Stimulated activated CD4-positive, alpha-beta T cell treated with anti-CD3 and anti-CD28 coated beads, TNF-alpha, amount 100 ng/mL, for 48 hours (primary cell): ENCODE results near the gene ARHGEF3.
A peak's percentile ranks its signal among the peaks of the same experiment; 100 is the strongest.

Experiments
- DNase-seq, 3 donors: peaks; one replicate each; pipeline ENCODE4 v3.0.0-alpha.2; 2020; ENCODE audit warnings: low read depth in 3 of 3

ARHGEF3 gene, protein sequence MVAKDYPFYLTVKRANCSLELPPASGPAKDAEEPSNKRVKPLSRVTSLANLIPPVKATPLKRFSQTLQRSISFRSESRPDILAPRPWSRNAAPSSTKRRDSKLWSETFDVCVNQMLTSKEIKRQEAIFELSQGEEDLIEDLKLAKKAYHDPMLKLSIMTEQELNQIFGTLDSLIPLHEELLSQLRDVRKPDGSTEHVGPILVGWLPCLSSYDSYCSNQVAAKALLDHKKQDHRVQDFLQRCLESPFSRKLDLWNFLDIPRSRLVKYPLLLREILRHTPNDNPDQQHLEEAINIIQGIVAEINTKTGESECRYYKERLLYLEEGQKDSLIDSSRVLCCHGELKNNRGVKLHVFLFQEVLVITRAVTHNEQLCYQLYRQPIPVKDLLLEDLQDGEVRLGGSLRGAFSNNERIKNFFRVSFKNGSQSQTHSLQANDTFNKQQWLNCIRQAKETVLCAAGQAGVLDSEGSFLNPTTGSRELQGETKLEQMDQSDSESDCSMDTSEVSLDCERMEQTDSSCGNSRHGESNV

DNA sequence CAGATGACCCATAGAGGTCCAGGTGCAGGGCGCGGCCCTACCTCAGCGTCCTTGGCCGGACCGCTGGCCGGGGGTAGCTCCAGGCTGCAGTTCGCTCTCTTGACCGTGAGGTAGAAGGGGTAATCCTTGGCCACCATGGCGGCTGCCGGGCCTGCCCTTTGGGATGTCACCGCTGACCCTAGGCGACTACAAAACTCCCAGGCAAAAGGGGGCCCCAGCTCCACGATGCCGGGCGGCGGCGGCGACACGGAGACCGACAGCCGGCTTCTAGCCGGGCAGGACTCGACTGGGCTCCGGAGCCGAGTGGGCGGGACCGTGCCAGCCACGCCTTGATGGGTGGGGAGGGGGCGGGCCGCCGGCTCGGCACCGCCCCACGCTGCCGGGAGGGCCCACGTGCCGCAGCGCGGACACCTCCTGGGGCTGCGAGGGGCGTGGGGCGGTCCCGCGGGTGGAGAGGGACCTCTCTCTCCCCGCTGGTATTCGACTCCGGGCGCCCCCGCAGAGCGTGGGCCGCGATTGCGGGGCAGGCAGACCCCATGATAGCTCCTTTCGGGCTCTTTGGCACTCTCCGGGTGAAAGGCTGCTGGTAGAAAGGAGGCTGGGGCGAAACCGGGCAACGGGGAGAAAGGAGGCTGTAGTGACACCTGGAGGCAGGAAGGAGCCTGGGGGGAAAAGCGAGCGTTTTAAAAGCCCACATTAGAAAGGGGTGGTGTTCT is at the start of gene ARHGEF3:
ARHGEF3 (minus strand) TSS at position 288 of the 716 bp plus-strand sequence; CDS start at position 137, 151 bp downstream.
- peak; percentile 77 to 90 (median 80) for DNase-seq

DNA sequence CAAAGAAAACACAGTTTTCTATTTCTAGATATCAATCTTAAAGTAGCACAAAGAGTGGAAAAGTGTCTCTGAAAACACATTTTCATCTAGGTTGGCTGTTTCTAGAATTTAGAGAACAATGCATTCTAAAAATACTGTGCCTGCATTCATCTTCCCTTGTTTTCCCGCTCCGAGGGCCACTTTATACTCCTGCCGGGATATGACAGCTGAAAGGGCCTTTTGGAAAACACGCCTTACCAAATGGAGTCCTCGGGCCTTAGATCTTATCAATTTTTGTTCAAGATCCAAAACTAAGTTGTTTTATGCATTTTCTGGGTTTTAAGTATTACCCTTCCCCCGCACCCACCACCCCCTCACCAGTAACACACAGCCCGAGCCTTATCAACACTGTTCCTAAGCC is 47.9 kb upstream of the ARHGEF3 start:
- no peak for DNase-seq

DNA sequence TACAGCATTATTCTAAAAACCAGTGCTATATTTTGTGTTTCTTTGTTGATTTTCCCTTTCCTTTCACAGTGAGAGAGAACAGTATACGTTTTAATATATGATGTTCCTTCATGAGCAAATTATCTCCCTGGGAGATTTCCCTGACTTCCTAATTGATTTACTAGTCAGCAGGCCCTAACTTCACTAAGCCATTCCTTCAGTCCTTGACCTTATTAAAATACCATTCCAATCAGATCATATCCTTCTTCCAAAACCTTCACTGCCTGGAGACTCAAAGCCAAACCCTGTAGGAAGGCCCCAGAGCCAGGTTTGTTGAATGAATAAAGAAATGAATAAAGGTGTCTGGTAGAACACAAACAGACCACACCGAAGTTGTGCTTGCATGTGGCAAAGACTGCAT is 43.8 kb upstream of the ARHGEF3 start:
- no peak for DNase-seq

DNA sequence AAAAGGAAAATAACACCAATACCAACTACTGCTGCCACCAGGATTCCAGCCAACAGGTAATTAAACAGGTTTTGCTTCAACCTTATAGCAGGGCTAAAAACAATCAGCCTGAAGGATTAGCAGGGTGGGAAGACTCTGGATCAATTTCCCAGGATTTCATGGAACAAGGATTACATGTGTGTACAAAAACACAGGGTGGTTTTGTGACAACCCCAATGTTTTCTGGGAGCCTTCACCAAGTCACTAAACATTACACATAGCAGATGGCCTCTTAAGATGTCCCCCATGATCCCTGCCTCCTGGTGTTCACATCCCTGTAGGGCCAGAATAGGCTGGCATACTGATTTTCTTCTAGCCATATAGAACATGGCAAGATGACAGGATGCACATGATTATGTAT is 42.8 kb upstream of the ARHGEF3 start:
- DNase-seq = no peak

DNA sequence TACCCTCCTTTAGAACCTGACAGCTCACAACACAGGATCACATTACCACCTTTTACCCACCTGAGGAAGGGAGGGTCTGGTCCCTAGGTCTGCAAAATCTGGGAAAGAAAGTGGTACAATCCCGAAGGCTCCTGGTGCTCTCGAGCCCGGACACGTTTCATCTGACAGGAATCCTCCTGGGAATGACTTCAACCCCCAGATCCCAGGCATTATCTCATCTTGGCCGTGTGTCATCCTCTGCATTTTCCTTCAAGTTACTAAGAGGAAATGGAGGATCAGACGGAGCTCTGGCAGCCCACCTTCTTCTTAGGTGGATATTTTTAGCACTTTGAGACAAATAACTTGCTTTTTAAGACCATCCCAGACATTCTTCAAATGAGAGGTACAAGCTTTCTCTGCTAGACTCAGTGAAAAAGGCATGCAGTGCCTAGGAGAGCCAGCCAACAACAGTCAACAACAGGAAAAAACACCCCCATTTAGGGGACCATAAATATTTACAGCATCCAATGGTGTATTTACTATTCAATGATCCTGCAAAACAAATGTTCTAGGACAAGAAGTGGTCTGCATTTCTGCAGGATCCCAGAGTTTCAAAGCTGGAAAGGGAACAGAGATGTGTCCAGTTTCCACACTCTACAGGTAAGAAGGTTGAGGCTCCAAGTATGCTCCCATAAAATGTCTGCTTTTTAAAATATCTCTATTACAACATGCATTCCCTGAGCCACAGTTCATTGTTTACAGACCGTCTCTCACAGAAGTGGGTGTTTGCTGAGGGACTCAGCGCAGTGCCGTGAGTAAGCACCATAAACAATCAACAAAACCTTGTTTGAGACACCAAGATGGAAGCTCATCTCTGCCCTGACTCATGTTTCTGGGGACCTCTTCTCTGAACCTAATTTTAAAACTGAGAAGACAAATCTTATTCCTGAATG is 38.3 kb upstream of the ARHGEF3 start:
- no peak for DNase-seq

DNA sequence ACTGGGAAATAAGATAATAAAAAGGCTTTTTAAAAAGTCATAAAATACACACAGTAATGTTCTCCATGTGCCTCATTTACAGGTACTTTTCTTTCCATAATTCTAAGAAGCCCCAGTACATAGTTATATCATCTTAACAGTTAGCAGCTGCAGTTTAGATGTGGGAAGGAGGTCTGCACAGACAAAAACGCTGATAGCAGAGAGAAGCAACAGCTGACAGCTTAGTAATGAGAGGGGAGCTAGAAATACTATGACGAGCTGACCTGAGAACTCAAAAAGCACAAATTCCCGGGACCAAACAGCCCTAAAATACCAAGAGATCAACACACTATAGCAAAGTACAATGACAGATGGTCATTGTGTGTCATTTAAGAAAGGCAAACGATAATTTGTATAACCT is 36.7 kb upstream of the ARHGEF3 start:
- DNase-seq = no peak

DNA sequence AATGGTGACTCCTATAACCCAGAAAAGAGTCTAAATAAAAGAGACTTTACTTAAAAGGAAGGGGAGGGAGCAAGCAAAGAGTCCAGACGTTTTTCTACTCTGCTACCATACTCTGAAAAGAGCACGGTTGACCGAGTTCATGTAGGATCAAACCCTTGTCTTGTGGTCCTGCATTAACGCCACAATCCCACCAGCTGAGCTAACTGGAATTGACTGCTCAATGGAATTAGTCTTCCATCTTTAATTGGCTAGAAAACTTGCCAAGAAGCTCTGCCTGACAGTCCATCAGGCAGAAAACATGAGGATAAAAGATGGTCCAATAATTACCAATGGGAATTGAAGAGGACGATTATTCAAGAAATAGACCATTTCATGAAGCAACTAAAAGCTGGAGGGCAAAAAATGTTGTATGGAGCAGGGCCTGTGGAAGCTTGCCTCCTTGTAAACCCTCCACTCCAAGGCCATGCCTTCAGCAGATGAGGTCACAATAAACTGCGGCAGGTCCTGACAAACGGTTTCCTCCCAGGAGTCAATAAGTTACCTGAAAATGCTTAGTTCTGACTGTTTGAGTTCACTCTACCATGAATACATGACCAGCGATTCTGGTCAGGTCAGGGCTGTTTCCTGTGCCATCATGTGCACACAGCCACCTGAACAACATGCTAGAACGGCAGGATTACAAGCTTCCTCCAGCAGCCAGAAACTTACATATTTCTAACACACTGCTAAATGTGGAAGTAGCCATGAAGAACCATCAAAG is 35.6 kb upstream of the ARHGEF3 start:
- no peak for DNase-seq

DNA sequence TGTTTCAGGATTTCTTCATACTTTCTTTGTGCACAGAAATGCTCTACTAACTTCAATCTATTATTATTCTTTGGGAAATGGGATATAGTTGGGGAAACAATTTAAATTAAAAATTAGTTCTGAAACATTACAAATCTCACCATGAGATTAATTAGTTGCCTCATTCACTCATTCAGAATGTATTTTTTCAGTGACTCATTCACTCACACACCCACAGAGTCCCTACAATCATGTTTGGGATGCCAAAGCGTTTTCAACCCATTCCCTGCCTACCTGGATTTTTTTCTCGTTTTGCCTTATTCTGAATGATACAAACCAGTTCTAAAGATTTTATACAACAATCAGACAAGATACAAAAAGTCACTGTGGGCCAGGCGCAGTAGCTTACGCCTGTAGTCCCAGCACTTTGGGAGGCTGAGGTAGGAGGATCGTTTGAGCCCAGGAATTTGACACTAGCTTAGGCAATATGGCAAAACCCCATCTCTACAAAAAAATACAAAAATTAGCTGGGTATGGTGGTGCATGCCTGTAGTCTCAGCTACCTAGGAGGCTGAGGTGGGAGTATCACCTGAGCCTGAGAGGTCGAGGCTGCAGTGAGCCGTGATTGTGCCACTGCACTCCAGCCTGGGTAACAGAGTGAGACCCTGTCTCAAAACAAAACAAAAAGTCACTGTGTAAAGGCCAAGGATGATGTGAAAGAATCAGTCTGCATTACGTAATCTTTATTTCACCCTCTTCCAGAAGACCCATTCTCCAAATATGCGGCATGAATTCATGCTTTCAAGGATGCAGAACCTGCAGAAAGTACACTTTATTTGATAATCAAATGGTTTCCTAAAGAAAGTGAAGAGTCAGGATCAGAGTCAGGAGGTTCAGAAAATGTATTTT is 34.8 kb upstream of the ARHGEF3 start:
- no peak for DNase-seq

DNA sequence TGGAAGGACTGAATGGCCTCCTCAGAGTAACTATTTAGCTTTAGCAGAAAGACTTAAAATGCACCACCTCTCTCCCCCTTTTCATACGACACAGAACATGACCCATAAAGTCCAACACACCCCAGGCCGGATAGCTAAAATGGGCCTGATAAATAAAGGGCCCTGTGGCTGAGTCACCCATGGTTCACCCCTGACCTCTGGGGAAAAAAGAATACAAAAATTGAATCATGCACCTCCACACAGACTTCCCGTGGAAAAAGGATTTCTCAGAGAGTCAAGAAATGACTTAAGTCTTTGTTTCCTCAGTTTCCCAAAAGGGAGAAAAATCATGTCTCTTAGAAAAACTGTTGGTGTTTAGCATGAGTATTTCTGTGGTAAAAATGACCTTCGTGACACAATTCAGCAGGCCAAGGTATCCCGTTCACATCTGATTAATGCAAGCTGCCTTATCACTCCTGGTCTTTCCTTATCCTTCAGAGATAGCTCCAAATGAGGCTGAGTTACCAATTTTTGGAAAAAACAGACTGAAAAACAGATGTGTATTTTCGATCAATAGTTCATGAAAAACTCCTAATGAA is 34.0 kb upstream of the ARHGEF3 start:
- no peak for DNase-seq

DNA sequence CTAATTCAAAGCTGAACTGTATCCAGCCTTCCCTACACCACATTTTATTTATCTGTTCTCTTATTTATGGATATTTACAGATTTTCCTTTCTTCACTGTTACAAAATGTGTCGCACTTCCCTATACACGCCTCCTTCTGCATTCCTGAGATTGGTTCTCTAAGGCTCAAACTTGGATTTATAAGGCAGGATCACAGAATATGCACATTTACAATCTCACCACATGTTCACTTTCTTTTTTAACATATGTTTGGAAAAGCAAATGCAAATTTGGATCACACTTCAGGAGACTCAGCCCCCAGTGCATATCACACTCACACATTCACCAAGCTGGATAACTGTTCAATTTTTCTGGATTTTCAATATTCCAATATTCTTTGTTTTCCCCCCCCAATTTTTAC is 31.8 kb upstream of the ARHGEF3 start:
- no peak for DNase-seq

DNA sequence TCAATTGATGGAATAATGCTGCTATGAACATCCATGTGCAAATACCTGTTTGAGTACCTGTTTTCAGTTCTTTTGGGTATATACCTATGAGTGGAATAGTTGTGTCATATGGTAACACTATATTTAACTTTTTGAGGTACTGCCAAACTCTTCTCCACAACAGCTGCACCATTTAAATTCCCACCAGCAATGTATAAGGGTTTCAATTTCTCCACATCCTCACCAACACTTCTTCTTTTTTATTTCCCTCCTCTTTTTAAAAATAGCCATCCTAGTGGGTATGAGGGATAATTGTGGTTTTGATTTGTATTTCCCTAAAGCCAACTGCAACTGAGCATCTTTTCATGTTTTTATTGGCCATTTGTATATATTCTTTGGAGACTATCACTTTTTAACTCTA is 31.3 kb upstream of the ARHGEF3 start:
- DNase-seq = no peak

DNA sequence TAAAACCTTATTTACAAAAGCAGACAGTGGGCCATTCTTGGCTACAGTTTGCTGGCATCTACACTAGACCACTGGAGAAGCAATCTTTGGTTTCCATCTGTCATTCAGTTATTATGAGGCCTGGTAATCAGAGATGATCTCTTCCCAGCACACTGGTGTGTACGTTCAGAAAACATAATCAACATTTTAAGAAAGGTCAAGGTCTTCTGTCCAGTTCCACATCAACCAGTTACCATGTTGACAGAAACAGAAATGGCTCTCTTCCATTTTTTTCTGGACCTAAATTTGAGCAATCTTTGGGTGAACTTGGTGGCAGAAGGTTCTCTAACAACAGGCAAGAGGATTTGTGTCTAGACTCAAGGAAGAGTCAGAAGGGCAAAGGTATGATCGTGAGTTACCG is 29.8 kb upstream of the ARHGEF3 start:
- no peak for DNase-seq

DNA sequence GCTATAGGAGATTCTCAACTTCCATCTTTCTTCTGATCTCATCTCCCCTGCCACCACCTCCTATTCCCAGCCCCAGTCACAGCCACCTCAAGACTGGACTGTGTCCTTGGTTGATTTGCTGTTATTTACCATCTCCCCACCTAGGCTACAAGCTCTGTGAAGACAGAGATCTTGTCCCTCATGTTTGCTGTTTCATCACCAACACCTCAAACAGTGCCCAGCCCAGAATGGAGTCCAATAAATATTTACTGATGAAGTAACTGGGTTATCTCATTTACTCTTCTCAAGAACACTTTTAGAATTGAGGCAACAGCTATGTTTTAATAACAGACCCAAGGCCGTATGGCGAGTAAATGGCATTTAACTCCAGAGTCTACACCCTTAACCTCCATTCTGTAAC is 29.1 kb upstream of the ARHGEF3 start:
- no peak for DNase-seq

DNA sequence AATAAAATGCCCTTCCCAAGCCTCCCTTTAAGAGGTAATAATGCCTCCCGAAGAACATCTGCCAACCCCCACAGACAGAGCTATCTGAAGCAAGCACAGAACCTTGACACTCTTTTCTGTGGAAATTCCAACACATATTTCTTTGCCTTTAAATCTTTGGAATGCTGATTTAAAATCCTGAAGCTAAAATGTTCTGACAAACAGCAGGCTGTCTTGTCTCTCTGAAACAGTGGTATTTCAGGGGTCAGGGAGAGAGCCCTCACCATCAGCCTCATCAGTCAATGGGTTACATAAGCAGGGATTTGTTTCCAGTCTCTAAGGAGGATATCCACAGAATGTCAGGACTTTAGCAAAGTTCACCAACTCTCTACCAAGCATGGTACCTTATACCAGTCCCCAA is 27.8 kb upstream of the ARHGEF3 start:
- no peak for DNase-seq

DNA sequence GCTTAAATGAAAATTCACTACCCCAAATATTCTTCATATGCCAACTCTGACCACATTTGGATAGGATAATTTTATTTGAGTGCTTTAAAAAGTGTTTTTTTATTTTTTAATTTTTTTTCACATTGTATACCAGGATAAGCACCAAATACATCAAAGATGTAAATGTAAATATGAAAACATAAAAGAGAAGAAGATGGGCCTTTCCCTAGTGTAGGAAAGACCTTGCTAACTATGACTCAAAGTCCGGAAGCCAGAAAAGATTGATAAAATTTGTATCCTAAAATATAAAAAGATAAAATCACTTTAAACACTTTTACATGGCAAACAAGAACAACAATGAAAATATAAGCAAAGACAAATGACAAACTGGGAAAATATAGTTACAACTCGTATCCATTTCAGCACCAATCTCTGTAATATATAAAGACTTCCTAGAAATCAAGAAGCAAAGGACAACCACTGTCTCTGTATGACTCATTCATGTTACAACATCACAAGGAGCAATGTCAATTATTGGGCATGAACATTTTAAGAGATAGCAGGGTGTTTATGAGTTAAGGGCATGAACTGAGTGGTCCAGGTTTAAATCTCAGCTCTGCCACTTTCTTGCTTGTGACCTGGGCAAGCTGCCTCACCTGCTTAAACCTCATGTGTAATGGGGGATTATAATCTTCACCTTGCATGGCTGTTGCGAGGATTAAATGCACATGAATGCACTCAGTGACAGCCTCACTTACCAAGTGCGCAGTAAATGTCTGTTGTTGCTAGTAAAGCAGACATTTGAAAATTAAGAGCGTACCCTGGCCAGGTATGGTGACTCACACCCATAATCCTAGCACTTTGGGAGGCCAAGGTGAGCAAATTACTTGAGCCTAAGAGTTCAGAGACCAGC is 25.3 kb upstream of the ARHGEF3 start:
- DNase-seq = no peak

DNA sequence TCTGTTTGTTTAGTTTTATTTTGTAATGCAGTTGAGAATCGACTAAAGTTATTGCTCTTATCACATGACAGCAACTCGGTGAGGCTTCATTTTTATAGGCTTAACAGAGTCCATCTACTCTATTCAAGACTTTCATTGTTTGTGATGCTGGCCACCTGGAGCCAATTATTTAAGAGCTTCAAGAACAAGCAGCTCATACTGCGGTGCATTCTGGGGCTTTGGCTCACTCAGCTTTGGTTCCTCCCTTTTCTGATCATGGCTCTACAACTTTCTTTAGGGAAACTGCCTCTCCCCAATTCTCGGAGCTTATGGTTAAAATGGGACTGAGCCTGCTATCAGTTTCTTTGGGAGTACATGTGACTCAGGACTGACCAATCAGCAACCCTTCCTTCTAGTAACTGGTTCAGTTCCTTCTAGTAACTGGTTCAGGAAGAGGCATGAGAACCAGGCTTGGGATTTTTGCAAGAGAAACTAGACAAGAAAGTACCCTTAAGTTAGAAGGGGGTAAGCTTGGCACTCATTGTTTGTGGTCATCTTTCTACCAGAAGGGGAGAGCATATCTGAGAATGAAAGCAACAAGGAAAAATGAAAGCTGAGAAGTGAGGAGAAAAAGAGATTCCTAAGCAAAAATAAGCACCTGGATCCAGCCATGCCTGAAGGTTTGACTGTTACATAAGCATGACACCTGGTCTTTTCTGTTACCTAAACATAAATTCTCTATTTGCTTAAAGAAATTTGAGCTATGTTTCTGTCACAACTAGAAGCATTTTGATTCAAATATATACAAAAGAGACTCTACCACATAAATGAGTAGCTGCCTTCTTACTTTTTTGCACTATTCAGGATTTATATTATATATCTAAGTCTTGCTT is 24.1 kb upstream of the ARHGEF3 start:
- DNase-seq = no peak

DNA sequence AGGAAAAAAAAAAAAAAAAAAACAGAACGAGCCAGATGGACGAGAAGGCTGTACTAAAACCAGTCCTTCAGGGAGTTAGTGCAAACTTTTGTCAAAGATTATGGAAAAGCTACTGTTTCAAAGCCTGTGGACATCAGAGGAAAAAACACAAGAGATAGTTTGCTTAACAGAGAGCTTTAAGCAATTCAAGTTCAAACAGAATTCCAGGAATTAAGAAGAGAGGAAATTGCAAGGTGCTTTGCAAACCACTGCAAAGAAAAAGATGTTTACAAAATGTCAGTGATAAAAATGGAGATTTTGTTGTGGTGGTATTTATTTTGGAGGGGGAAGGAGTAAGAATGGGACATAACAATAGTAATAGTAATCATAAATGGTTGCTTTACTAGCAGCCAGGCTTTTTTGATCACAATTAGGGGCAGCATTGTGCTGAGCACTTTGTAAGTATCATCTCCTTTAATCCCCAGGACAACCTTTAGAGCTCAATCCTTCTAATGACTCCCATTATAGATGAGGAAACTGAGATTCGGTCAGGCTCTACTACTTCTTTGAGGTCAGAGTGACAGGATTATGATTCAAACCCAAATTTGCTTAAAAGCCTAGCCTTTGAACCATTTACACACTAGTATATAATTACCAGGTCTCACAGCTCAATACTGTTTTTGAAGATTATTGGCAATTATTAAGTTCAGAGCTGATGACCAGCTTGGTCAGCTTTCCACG is 22.4 kb upstream of the ARHGEF3 start:
- DNase-seq = no peak
